Right lobe of liver (tissue), 6 donors: Measurements from ENCODE around the gene ADARB2. TPM values are rescaled to one million over a fixed set of nuclear protein-coding genes. Genes with fewer than 3 reads are reported as not detected.
A peak's percentile ranks its signal among the peaks of the same experiment; 100 is the strongest.

Experiments used
- ATAC-seq, 4 donors: fragments of 200-7000 bp; cut with Tn5 transposase; one replicate each; pipeline ENCODE4 v1.9.1; 2020; ENCODE audit warnings: mild to moderate bottlenecking in 4 of 4, moderate library complexity in 4 of 4
- DNase-seq, 3 donors: peaks; one replicate each; pipeline ENCODE4 v3.0.0-alpha.2; 2020
- H3K27ac ChIP-seq, 3 donors: fragments of 200-600 bp; one replicate each; pipeline ENCODE4 v1.8.0; 2022
- H3K27me3 ChIP-seq, 2 donors: fragments of 200-600 bp; one replicate each; pipeline ENCODE4 v1.8.0; 2022
- H3K36me3 ChIP-seq, 4 donors: fragments of 200-600 bp; sonication (generic) in 1 of 4; one replicate each; pipeline versions ENCODE4 v1.5.1 to v1.8.0; 2017 to 2022; ENCODE audit warnings: control low read depth in 1 of 4
- H3K4me1 ChIP-seq, 4 donors: fragments of 200-600 bp; sonication (generic) in 1 of 4; one replicate each; pipeline versions ENCODE4 v1.5.1 to v1.8.0; 2017 to 2022; ENCODE audit warnings: control low read depth in 1 of 4
- H3K4me3 ChIP-seq, 3 donors: fragments of 200-600 bp; one replicate each; pipeline ENCODE4 v1.8.0; 2022
- H3K9me3 ChIP-seq, 4 donors: fragments of 200-600 bp; sonication (generic) in 1 of 4; one replicate each; pipeline versions ENCODE4 v1.5.1 to v1.8.0; 2017 to 2022; ENCODE audit warnings: control low read depth in 1 of 4
- CTCF ChIP-seq, 4 donors: fragments of 200-600 bp in 3 of 4; fragments of 450-650 bp in 1 of 4; IDR thresholded peaks; one replicate each; pipeline versions ENCODE4 v1.5.1 to v1.8.0; 2016 to 2022; ENCODE audit warnings: antibody characterized with exemption in 4 of 4, mild to moderate bottlenecking in 2 of 4
- POLR2A ChIP-seq: fragments of 450-650 bp; IDR thresholded peaks from one replicate; pipeline ENCODE4 v1.6.1; 2017; ENCODE audit warnings: antibody characterized with exemption, mild to moderate bottlenecking
- WGBS: methylation state at CpG from one replicate; pipeline ENCODE4 v1.1.6; 2018; ENCODE audit warnings: low coverage, low lambda C conversion rate; ENCODE audit not compliant: insufficient coverage; ENCODE audit errors: missing lambda C conversion rate; 5-methylcytosine and 5-hydroxymethylcytosine counted together
- intact Hi-C, 2 donors: fragments of 100-400 bp; cut with DNase I; formaldehyde crosslinking; loops; one replicate each; pipeline versions ENCODE4 v1.11.2 to v1.14.1; 2022
- total RNA-seq, 6 experiments: library from RNA; depleted of rRNA in 2 of 6; stranded (reverse); fragments of >200 nt in 2 of 6; fragmentation: NEBNext Ultra II Directional in 3 of 6; extraction: Animal tissue kit (Norgen Biotek cat#: 25700) in 3 of 6; gene quantifications; one replicate each; pipeline versions ENCODE4 v1.1.0 to v1.2.4, GENCODE V29; 2016 to 2023
- donor health status: DM: no; HTN: yes; CAD: no.
- donor health status: DM: no; HTN: no; CAD: no.
- donor health status: DM: no; HTN: no; CAD: no.
- donor health status: DM: no; HTN: yes; CAD: no.
- donor health status: DM: no; HTN: yes; CAD: no.

Gene ADARB2
- total RNA-seq, 6 experiments from 2014 or later: 0.07 to 0.68 (median 0.42) TPM

GRCh38 chr10:1196656-1197055 lies 540.7 kb downstream of the ADARB2 start:
- Histone ChIP-seq H3K9me3 (no peaks in the 10 kb centered on the region), H3K27me3 (no peaks in the 10 kb centered on the region), H3K36me3 (no peaks in the 10 kb centered on the region), H3K4me3 (no peak overlapping the region), H3K4me1 (no peaks in the 10 kb centered on the region), H3K27ac (no peak overlapping the region)
- 49% methylated on average over 2 of the region's 2 CpGs for WGBS
- DNase-seq (peak in 1 of 3 donors; percentile 11), ATAC-seq (no peak)
- intact Hi-C loops: no loop called here
- TF ChIP-seq POLR2A: no peak
- TF ChIP-seq CTCF (IDR thresholded peaks at IDR 0.05): no peak

- Histone ChIP-seq H3K4me1 (no peaks in the 10 kb centered on the region), H3K36me3 (no peaks in the 10 kb centered on the region), H3K4me3 (no peak overlapping the region), H3K27me3 (no peaks in the 10 kb centered on the region), H3K9me3 (no peaks in the 10 kb centered on the region), H3K27ac (no peak overlapping the region)
- intact Hi-C loops: no loop called here
- no peak for ATAC-seq
- DNase-seq: no peak
- WGBS: 66% methylated on average over 4 of the region's 9 CpGs
- no peak for TF ChIP-seq POLR2A
- no peak for TF ChIP-seq CTCF (IDR thresholded peaks at IDR 0.05)
Observed at GRCh38 chr10:1195828-1196227, 541.5 kb downstream of the ADARB2 start.

DNA sequence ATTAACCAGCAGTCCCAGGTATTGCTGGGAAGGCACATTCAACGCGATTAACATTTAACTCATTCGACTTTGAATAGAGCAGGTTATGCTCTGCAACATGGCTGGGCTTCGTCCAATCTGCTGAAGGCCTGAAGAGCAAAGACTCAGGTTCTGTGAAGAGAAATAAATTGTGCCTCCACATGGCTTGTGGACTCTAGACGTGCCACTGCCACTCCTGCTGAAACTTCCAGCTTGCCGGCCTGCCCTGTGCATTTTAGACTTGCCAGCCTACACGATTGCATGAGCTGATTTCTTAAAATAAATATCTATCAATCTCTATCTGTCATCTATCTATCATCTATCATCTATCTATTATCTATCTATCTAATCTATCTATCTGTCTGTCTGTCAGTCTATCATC lies 543.2 kb downstream of the ADARB2 start:
- no peaks in the 10 kb centered on the region for H3K36me3 ChIP-seq
- WGBS: 58% methylated on average over 7 of the region's 7 CpGs
- DNase-seq (peak in 2 of 3 donors; percentile 8 to 14), ATAC-seq (no peak)
- H3K27ac ChIP-seq: no peak overlapping the region
- TF ChIP-seq CTCF (IDR thresholded peaks at IDR 0.05): no peak
- no peak for TF ChIP-seq POLR2A
- intact Hi-C loops: no loop called here
- H3K27me3 ChIP-seq: no peaks in the 10 kb centered on the region
- no peak overlapping the region for H3K4me3 ChIP-seq
- H3K4me1 ChIP-seq: no peaks in the 10 kb centered on the region
- no peaks in the 10 kb centered on the region for H3K9me3 ChIP-seq

DNA sequence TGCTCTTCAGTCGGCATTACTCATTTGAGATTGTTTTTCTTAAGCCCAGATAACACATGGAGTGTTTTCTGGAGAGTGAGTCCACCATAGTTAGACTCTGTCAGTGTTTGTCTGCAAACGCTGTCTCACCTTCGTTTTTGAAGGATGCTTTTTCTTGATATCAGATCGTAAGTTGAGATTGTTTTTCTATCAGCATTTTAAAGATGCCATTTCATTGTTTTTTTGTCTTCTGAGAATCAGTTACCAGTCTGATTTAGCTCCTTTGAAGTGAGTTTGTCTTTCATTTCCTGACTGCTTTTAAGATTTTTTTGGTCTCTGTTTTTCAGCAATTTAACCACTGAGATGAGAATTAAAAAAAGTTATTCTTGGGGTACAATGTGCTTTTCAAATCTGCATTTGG lies 543.8 kb downstream of the ADARB2 start:
- no peaks in the 10 kb centered on the region for H3K4me1 ChIP-seq
- no peaks in the 10 kb centered on the region for H3K9me3 ChIP-seq
- DNase-seq: no peak
- TF ChIP-seq CTCF (IDR thresholded peaks at IDR 0.05) (no peak), POLR2A (no peak)
- H3K36me3 ChIP-seq: no peaks in the 10 kb centered on the region
- H3K27me3 ChIP-seq: no peaks in the 10 kb centered on the region
- WGBS: 36% methylated on average over 4 of the region's 4 CpGs
- H3K27ac ChIP-seq: no peak overlapping the region
- no peak overlapping the region for H3K4me3 ChIP-seq
- intact Hi-C loops: no loop called here
- ATAC-seq: no peak

- Histone ChIP-seq H3K36me3 (no peaks in the 10 kb centered on the region), H3K9me3 (no peaks in the 10 kb centered on the region), H3K27me3 (no peaks in the 10 kb centered on the region), H3K4me3 (no peak overlapping the region), H3K27ac (no peak overlapping the region), H3K4me1 (no peaks in the 10 kb centered on the region)
- DNase-seq: peak in 2 of 3 donors; percentile 1 to 4
- WGBS: 35% methylated on average over 5 of the region's 7 CpGs
- no peak for ATAC-seq
- intact Hi-C loops: no loop called here
- TF ChIP-seq CTCF (IDR thresholded peaks at IDR 0.05) (no peak), POLR2A (no peak)
Observed at GRCh38 chr10:1191752-1192151, 545.6 kb downstream of the ADARB2 start.
